HCEC 1CT (cell line): ENCODE data around the gene RABGGTB.
A peak's percentile ranks its signal among the peaks of the same experiment; 100 is the strongest.
"Not testable (repeated sequence)": the region's sequence is repeated elsewhere in the genome, so short reads cannot be mapped to it uniquely, and the experiment has no call there.

Experiments
- DNase-seq: peaks from one replicate; pipeline ENCODE4 v3.0.0-alpha.2; 2017

RABGGTB gene

DNA sequence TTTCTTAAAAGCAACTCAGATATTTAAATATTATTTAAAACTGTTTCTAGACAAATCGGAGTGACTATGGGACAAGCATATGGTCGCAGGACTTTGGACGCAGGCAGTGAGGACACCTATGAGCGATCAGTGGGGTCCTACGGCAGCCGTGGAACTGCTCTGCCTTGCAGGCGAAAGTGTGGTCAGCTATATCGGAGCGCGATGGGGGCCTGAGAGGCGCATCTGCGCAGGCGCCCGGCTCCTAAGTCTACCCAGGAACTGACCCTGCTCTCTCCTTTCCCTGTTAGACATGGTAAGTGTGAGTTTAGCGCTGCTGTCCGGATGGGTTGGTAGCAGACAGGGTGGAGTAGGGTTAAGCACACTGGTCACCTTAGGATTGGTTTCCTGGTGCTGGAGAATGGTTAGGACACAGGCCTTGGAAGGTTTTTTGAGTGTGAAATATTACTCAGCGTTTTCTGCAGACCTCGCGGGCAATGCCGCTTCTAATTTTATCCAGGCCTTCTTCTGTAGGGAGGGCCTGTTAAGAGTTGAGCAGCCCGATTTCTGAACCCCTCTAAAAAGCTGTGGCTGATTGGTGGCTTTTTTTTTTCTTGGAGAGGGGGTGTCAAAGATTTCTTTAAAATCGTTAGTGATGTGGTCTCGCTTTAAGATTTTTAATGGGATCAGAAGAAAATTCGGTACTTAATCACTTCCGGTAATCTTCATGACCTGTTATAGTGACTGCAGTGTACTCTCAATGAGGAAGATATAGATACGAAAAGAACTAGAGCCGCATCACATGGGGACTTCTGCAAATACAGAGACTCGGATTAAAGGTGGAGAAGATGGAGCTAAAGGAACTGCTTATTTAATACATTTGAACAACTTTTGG, at the start of gene RABGGTB:
Gene RABGGTB (plus strand): TSS at position 274 of the 871 bp plus-strand sequence. CDS start 16 bp downstream, at position 290.
- DNase-seq, result peak; percentile 96

DNA sequence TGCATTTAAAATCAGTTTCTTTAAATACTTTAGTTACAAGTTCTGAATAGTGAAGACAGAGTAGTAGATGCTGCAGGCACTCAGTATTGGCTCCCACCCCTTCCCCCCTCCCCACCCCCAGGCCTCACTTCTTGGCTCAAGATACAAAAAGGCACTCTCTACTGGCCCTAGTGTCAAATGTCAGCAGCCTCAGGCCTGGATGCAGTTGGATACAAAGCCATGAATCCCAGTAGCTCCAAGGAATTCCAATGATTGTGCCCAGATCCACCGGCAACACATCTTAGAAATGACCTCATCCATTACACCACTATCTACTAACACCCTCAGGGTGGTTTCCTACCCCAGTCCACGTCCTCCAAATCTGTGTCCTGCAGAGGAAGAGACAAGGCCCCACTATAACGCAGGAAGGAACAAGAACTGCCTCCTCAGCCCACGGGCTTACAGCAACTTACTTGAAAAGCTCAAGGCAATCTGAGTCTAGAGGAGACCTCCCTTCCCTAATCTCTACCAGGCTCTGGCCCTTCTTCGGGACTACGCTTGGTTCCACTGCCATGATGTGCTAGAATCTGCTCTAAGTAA, 43.9 kb upstream of the RABGGTB start:
- no peak for DNase-seq

DNA sequence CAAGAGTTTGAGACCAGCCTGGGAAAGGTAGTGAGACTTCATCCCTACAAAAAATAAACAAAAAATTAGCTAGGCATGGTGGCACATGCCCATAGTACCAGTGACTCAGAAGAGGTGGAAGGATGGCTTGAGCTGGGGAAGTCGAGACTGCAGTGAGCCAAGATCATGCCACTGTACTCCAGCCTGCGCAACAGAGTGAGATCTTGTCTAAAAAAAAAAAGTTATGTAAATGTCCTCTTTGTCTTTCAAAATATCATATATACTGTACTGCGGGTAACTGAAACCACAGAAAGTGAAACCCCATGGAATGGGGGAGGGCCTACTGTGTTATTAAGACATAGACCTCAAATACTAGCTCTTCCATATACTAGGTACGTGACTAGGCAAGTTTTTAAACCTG, 40.8 kb upstream of the RABGGTB start:
- DNase-seq, result no peak

DNA sequence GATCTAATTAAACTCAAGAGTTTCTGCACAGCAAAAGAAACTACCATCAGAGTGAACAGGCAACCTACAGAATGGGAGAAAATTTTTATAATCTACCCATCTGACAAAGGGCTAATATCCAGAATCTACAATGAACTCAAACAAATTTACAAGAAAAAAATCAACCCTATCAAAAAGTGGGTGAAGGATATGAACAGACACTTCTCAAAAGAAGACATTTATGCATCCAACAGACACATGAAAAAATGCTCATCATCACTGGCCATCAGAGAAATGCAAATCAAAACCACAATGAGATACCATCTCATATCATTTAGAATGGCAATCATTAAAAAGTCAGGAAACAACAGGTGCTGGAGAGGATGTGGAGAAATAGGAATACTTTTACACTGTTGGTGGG, 28.8 kb upstream of the RABGGTB start:
- not testable (repeated sequence) for DNase-seq

DNA sequence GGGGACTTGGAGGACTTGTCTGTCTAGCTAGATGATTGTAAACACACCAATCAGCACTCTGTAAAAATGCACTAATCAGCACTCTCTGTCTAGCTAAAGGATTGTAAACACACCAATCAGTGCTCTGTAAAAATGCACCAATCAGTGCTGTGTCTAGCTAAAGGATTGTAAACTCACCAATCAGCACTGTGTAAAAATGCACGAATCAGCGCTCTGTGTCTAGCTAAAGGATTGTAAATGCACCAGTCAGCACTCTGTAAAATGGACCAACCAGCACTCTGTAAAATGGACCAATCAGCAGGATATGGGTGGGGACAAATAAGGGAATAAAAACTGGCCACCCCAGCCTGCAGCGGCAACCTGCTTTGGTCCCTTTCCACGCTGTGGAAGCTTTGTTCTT, 27.5 kb upstream of the RABGGTB start:
- not testable (repeated sequence) for DNase-seq

DNA sequence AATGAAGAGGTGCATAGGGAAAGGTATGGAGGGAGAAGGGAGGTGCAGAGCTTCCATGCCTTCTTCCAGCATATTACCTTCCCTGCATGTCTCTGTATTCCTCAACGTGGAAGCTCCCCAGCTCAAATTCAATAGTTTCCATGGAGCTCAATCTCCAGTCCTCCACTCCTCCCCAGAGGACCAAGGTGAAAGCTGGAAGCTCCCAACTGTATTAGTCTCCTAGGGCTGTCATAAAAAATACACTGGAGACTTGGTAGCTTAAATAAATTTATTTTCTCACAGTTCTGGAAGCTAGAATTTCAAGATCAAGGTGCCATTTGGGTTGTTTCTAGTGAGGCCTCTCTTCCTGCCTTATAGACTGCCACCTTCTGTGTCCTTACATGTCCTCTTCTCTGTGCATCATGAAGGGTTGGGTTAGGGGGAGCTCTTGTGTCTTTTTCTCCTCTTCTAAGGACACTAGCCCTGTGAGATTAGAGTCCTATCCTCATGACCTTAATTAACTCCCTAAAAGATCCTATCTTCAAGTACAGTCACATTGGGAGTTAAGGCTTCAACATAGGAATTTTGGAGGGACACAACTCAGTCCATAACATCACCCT, 21.9 kb upstream of the RABGGTB start:
- DNase-seq, result no peak

DNA sequence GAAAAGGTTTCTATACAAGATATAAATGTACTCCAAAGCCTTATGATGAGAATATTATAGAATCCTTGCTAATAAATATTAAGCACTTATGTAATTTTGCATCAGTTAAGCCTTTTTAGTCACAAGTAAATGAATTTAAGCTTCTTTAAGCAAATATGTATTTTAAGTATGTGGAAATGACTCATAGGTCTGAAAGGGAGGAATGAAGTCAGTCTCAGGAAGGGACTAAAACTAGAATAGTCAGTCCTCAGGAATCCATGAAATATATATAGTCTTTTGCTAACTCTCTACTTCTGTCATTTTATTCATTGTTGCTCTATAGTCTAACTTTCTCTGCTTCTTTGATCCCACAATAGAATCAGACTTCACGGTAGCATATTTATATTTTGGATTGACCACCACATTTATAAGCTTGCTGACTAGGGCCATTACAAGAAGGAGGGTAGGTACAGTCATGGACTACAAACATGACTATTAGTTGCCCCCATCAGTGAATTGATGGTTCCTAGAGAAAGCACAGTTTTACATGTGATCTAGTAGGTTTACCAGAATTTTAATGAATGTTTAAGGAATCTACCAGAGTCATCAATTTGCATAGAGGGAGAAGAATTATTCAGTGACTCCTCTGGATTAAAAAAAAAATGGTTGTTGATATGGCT, 20.2 kb upstream of the RABGGTB start:
- peak; percentile 92 for DNase-seq

DNA sequence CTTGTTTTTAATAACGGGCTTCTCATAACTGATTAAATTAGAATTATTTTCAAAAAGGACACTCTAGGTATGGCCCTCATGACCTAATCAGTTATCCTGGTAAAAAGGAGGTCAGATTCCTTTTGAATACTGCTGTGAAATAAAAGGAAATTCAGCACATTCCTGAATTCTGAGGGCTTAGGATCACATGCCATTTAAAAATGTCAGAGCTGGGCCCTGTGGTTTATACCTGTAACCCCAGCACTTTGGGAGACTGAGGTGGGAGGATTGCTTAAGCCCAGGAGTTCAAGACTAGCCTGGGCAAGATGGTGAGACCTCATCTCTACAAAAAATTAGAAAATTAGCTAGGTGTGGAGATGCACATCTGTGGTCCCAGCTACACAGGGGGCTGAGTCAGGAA, 18.0 kb upstream of the RABGGTB start:
- DNase-seq, result peak; percentile 10

DNA sequence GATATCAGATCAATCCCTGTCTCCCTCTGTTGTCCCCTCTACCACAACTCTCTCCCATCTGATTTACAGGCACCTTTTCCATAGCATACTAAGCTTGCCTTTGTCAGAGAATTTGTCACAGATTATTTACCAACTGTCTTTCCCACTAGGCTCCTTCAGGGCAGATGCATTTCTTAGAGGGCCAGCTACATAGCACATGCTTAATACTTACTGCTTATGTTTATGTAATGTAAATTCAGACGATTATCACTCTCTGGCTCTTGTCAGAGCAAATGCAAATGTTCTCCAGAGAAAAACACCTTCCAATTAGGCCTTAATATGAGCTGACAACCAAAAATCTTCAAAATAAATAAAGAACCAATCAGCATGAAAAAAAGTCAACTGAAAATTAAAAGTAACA, 15.3 kb upstream of the RABGGTB start:
- no peak for DNase-seq

DNA sequence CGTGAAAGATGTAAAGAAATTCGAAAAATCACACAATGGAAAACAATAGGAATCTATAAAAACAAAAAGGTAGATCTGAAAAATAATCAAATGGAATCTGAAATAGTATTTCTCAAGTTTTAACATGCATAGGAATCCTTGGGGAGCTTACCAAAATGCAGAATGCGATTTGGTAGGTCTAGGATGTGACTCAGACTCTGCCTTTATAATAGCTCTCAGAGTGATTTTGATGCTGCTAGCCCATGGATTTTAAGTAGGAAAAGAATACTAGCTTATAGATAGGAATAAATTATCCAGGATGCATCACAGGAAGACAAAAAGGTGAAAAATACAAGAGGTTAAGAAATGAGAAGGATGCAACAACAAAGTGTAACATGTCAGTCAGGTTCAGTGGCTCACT, 14.1 kb upstream of the RABGGTB start:
- no peak for DNase-seq

DNA sequence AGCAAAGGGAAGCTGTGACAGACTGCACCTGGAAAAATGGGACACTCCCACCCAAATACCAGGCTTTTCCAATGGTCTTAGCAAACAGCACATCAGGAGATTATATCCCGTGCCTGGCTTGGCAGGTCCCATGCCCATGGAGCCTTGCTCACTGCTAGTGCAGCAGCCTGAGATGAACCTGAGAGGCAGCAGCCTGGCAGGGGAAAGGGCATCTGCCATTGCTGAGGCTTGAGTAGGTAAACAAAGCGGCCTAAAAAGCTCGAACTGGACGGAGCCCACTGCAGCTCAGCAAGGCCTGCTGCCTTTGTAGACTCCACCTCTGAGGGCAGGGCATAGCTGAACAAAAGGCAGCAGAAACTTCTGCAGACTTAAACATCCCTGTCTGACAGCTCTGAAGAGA, 8.2 kb upstream of the RABGGTB start:
- DNase-seq, result not testable (repeated sequence)

DNA sequence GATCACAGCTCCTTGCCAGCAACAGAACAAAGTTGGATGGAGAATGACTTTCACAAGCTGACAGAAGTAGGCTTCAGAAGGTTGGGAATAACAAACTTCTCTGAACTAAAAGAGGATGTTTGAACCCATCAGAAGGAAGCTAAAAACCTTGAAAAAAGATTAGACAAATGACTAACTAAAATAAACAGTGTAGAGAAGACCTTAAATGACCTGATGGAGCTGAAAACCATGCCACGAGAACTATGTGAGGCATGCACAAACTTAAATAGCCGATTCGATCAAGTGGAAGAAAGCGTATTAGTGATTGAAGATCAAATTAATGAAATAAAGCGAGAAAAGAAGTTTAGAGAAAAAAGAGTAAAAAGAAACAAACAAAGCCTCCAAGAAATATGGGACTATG, 7.4 kb upstream of the RABGGTB start:
- not testable (repeated sequence) for DNase-seq

DNA sequence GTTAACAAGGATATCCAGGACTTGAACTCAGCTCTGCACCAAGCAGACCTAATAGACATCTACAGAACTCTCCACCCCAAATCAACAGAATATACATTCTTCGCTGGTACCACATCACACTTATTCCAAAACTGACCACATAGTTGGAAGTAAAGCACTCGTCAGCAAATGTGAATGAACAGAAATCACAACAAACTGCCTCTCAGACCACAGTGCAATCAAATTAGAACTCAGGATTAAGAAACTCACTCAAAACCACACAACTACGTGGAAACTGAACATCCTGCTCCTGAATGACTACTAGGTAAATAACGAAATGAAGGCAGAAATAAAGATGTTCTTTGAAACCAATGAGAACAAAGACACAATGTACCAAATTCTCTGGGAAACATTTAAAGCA, 5.9 kb upstream of the RABGGTB start:
- DNase-seq, result not testable (repeated sequence)

DNA sequence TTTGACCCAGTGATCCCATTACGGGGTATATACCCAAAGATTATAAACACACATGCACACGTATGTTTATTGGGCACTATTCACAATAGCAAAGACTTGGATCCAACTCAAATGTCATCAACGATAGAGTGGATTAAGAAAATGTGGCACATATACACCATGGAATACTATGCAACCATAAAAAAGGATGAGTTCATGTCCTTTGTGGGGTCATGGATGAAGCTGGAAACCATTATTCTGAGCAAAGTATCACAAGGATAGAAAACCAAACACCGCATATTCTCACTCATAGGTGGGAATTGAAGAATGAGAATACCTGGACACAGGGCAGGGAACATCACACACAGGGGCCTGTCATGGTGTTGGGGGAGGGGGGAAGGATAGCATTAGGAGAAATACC, 2.1 kb upstream of the RABGGTB start:
- DNase-seq, result not testable (repeated sequence)

DNA sequence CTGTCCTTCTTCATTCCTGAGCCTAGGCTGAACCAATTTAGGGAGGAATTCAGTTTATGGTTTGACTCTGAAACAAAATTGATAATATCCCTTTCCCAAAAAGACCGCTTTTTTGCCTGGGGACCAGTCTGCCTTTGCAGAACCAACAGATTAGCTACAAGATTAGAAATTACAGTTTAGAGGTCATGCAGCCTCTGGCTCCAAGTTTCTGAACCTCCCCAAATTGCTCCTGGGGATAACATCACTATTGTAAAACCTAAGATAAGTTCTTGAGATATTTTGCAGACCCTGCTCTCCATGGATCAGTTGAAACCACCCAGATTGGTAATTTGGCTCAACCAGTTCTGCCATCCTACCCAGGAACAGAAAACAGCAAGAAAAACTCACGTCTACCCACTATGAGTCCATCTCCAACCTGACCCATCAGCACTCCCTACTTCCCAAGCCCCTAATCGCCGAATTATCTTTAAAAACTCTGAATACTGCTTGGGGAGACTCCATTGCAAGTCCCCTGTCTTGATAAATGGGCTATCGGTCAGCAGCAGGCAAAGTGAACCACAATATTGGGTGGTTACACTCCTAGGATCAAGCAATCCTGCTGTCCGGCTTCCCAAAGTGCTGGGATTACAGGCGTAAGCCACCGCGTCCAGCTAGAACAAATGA, 605 bp upstream of the RABGGTB start:
- DNase-seq, result no peak

DNA sequence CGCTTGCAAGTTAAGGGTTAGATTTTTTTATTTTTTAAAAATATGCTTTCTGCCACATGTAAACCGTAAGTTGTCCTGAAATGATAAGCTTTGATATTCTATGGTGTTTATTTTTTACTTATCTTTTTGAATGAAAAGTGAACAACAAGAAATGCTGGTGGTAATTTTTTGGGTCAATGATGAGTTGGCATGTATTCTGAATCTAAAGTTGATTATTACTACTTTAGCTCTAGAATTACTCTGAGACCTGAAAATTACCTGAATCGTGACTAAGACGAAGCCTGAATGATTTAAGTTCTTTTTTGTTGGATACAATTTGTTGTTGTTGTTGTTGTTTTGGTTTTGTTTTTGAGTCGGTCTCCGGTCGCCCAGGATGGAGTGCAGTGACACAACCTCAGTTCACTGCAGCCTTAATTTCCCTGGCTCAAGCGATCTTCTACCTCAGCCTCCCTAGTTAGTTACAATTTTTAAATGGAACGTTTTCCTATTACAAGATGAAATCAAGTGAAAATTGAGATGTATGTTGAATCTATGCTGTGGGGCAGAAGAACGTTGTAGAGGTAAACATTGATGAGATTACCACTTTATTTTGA, 941 bp downstream of the RABGGTB start:
- no peak for DNase-seq

DNA sequence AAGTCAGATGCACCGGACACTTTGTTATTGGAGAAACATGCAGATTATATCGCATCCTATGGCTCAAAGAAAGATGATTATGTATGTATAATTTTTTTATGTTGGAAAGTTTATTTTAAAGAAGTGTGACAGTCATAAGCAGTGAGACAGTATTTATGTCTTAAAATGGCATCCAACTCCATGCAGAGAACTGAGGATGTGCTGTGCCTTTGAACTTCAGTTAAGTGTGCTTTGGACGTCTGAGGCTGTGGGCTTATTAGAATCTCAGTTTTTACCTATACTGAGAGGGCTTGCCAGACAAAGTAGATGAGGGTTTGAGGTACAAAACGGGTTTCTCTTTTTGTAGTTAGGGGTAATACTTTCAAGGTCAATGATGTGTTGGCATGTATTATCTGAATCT, 1.5 kb downstream of the RABGGTB start:
- DNase-seq, result no peak

DNA sequence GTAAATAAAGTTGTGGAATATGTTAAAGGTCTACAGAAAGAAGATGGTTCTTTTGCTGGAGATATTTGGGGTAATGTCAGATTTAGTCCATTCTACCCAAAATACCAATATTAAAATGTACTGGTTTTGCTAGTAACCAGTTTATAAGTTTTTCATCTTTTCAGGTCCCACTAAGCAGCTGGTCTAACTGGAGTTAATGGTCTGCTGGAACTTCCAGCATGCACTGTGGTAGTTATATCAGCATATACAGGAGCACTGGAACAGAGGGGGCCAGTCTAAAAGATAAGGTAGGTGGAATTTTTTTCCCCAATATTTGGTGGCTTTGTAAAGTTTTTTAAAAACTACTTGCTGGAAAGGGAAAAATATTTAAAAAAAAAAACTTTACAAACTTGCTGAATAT, 3.9 kb downstream of the RABGGTB start:
- DNase-seq, result no peak

DNA sequence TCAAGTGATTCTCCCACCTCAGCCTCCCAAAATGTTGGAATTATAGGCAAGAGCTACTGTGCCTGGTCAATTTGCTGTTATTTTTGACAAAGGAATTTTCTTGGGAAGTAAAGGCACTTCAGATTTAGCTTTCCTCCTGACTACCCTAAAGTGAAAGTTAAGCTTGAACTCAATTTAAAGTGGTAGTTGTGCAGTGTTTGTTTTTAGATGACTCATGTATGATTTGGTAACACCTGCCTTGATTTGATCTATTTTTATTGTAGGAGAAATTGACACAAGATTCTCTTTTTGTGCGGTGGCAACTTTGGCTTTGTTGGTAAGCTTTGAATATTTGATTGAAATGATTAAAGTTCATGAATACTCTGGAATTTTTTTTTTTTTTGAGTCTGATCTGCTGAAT, 5.0 kb downstream of the RABGGTB start:
- peak; percentile 45 for DNase-seq

DNA sequence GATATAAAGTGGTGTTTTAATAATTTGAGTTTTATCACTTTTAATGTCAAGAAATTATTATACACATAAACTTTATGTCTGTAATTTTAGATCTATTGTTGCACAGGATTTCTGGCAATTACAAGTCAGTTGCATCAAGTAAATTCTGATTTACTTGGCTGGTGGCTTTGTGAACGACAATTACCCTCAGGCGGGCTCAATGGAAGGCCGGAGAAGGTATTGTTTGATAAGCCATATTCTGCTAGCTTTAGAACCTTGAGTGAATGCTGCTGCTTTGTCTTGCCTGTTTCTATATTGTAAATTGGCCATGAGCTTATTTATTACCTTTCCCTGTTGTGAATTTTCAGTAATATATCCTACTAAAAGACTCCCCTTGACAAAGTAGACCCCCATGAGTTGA, 6.0 kb downstream of the RABGGTB start:
- DNase-seq, result no peak

DNA sequence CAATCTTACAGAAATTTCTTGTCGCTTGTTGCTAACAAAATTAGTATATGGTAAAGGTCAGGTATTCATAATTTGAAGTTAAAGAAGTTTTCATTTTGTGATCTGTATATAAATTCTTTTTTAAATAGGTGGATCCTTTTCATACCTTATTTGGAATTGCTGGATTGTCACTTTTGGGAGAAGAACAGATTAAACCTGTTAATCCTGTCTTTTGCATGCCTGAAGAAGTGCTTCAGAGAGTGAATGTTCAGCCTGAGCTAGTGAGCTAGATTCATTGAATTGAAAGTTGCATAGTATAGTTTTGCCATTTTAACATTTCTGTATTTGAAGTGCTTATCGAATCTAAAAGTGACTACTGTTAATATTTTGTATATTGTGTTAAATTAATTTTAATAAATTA, 8.3 kb downstream of the RABGGTB start:
- DNase-seq, result no peak

DNA sequence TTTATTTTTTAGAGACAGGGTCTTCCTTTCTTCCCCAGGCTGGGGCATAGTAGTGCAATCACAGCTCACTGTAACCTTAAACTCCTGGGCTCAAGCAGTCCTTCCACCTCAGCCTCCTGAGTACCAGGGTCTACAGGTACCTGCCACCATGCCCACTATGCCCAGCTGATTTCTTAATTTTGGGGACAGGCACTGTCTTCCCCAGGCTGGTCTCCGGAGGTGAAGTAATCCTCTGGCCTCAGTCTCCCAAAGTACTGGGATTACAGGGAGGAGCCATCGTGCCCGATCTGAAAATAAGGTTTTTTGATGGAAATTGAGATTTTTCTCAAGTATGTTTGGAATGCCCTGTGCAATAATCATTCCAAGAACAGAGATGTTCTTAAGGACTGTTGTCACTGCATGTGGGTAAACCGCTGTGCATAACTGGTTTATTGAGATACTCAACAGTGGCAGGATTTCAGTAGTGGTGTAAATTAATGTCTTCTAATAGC, 9.7 kb downstream of the RABGGTB start:
- DNase-seq, result no peak
